Measurements from ENCODE around the gene PSPC1. TPM values are rescaled to one million over a fixed set of nuclear protein-coding genes. Genes with fewer than 3 reads are reported as not detected.
A peak's percentile ranks its signal among the peaks of the same experiment; 100 is the strongest.

Gene PSPC1
- total RNA-seq, 1 donor from 2014 or later: 86.7 TPM

GRCh38 chr13:19680751-19681150, 102.0 kb downstream of the PSPC1 start:
- H3K9me3 Mint-ChIP-seq: no peaks in the 10 kb centered on the region
- TF ChIP-seq CTCF (IDR thresholded peaks at IDR 0.05; ENCODE audit: unreplicated experiment): no peak
- no peaks in the 10 kb centered on the region for H3K27me3 Mint-ChIP-seq (ENCODE audit: low read depth)
- no peaks in the 10 kb centered on the region for H3K4me1 Mint-ChIP-seq
- DNase-seq (ENCODE audit: low spot score in 2 of 2, unreplicated experiment in 2 of 2): no peak
- no peak overlapping the region for H3K4me3 Mint-ChIP-seq
- peaks cover 12% of the 10 kb centered on the region for H3K36me3 Mint-ChIP-seq
- H3K27ac Mint-ChIP-seq: peak overlapping the region; percentile 12

- Mint-ChIP-seq H3K36me3 (peaks cover 35% of the 10 kb centered on the region), H3K27me3 (ENCODE audit: low read depth) (no peaks in the 10 kb centered on the region), H3K4me3 (no peak overlapping the region), H3K27ac (no peak overlapping the region), H3K4me1 (no peaks in the 10 kb centered on the region), H3K9me3 (no peaks in the 10 kb centered on the region)
- TF ChIP-seq CTCF (IDR thresholded peaks at IDR 0.05; ENCODE audit: unreplicated experiment): no peak
- DNase-seq (ENCODE audit: low spot score in 2 of 2, unreplicated experiment in 2 of 2): no peak
These were observed 106.6 kb downstream of the PSPC1 start for GRCh38 chr13:19676168-19676567.

GRCh38 chr13:19674898-19675297, 107.8 kb downstream of the PSPC1 start:
- Mint-ChIP-seq H3K36me3 (peaks cover 43% of the 10 kb centered on the region), H3K27me3 (ENCODE audit: low read depth) (no peaks in the 10 kb centered on the region), H3K4me1 (no peaks in the 10 kb centered on the region), H3K4me3 (no peak overlapping the region), H3K27ac (no peak overlapping the region), H3K9me3 (no peaks in the 10 kb centered on the region)
- no peak for TF ChIP-seq CTCF (IDR thresholded peaks at IDR 0.05; ENCODE audit: unreplicated experiment)
- DNase-seq (ENCODE audit: low spot score in 2 of 2, unreplicated experiment in 2 of 2): no peak

- H3K4me3 Mint-ChIP-seq: no peak overlapping the region
- H3K36me3 Mint-ChIP-seq: peaks cover 44% of the 10 kb centered on the region
- H3K27me3 Mint-ChIP-seq (ENCODE audit: low read depth): no peaks in the 10 kb centered on the region
- H3K27ac Mint-ChIP-seq: peak overlapping the region; percentile 74
- no peak for DNase-seq (ENCODE audit: low spot score in 2 of 2, unreplicated experiment in 2 of 2)
- TF ChIP-seq CTCF (IDR thresholded peaks at IDR 0.05; ENCODE audit: unreplicated experiment): no peak
- no peaks in the 10 kb centered on the region for H3K4me1 Mint-ChIP-seq
- no peaks in the 10 kb centered on the region for H3K9me3 Mint-ChIP-seq
These were observed 109.0 kb downstream of the PSPC1 start for GRCh38 chr13:19673473-19674430.

- Mint-ChIP-seq H3K4me3 (no peak overlapping the region), H3K27me3 (ENCODE audit: low read depth) (no peaks in the 10 kb centered on the region), H3K4me1 (no peaks in the 10 kb centered on the region), H3K36me3 (peaks cover 51% of the 10 kb centered on the region), H3K9me3 (no peaks in the 10 kb centered on the region), H3K27ac (peak overlapping the region; percentile 74)
- DNase-seq (ENCODE audit: low spot score in 2 of 2, unreplicated experiment in 2 of 2): no peak
- no peak for TF ChIP-seq CTCF (IDR thresholded peaks at IDR 0.05; ENCODE audit: unreplicated experiment)
These were observed 109.8 kb downstream of the PSPC1 start for GRCh38 chr13:19672990-19673389.
